Stimulated activated CD4-positive, alpha-beta T cell treated with anti-CD3 and anti-CD28 coated beads, Interleukin-15, amount 100 ng/mL, for 1 hour (primary cell): ENCODE measurements around the gene PDZD8.
"Not testable (repeated sequence)": the region's sequence is repeated elsewhere in the genome, so short reads cannot be mapped to it uniquely, and the experiment has no call there.

Experiments used
- DNase-seq, 2 donors: peaks; one replicate each; pipeline ENCODE4 v3.0.0-alpha.2; 2020; ENCODE audit warnings: low read depth in 1 of 2, low spot score in 1 of 2

The PDZD8 gene

GRCh38 chr10:117300671-117301070 lies 74.6 kb downstream of the PDZD8 start:
- no peak for DNase-seq

DNA sequence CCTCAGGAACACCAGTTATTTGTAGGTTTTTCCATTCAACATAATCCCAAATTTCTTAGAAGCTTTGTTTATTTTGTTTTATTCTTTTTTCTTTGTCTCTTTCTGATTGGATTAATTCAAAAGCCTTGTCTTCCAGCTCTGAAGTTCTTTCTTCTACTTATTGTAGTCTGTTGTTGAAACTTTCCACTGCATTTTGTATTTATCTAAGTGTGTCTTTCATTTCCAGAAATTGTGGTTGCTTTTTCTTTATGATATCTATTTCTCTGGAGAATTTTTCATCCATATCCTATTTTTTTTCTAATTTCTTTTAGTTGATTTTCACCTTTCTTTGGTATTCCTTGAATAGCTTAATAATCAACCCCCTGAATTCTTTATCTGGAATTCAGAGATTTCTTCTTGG lies 75.8 kb downstream of the PDZD8 start:
- no peak for DNase-seq

- DNase-seq, result no peak
Measured at GRCh38 chr10:117298219-117298618, 77.0 kb downstream of the PDZD8 start.

DNA sequence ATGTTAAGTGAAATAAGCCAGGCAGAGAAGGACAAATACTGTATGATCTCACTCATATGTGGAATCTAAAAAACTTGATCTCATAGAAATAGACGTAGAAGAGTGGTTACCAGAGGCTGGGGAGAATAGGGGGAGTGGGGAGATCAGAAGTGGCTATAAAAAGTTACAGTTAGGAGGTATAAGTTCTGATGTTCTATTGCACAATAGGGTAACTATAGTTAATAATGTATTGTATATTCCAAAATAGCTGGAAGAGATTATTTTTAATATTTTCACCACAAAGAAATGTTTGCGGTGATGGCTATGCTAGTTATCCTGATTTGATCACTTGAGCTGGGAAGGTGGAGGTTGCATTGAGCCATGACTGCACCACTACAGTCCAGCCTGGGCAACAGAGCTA lies 80.5 kb downstream of the PDZD8 start:
- no peak for DNase-seq

GRCh38 chr10:117294039-117294645 lies 81.1 kb downstream of the PDZD8 start:
- DNase-seq, result no peak

- DNase-seq, result not testable (repeated sequence)
Measured at GRCh38 chr10:117290872-117291271, 84.4 kb downstream of the PDZD8 start.

- no peak for DNase-seq
Measured at GRCh38 chr10:117284716-117285494, 90.3 kb downstream of the PDZD8 start.

- DNase-seq, result no peak
Measured at GRCh38 chr10:117277675-117278074, 97.6 kb downstream of the PDZD8 start.

GRCh38 chr10:117275121-117275520 lies 100.1 kb downstream of the PDZD8 start:
- no peak for DNase-seq

GRCh38 chr10:117274509-117274908 lies 100.7 kb downstream of the PDZD8 start:
- DNase-seq, result no peak

- DNase-seq, result no peak
Measured at GRCh38 chr10:117273980-117274379, 101.3 kb downstream of the PDZD8 start.

DNA sequence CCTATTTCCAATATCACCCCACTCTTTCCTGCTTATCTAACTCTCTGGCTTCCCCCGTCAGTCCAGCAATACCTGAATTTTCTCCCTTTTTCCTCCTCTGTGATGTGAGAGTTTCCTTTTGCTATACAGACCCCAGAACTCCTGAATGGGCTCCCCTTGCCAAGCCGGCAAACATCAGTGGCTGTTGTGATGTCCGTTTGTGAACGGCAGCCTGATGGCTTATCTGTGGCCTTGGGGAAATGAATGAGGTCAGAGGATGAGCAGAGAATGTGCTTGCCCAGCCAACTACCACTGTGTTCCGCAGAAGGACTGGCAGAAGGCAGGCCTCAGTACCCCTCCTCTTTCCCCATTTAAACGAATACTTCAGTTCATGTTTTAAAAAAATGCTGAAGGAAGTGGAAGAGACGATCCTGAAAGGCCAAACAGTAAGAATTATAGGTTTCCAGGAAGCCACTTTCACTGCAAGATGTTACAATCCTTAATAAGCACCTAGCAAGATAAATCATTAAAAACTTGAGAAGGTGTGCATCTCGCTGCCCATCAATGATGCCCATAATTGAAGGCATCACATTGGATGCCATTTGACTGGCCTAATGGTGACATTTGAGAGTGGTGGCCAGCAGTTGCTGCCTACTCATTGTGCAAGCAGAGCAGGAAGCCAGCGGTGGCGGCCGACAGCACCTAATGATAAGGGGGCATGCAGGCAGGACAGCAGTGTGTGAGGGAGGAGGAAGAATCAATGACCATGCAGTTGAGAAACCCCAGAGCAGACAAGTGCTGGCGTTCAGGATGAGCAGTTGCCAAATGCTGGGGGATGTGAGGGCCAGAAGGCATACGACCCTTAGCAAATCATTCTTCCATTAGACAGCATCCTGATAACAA lies 102.8 kb downstream of the PDZD8 start:
- no peak for DNase-seq

DNA sequence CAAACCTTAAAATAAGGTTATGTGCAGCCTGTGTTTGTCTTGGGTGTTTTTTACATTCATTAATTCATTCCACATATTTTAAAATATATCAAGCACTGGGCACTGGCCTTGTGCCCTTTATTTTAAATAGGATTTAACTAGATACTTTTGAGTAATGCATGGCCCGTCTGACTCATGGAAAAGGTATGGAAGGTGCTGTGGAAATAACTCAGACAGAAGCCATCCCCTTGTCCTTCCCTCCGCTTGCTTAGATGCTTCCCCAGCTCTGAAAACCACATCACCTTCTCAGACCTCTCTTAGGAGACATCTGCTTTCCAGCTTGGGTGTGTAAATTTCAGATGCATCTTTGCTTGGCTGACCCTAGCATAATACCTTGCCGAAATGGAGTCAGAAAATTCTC lies 103.8 kb downstream of the PDZD8 start:
- DNase-seq, result no peak

GRCh38 chr10:117268907-117269306 lies 106.3 kb downstream of the PDZD8 start:
- DNase-seq, result no peak

- DNase-seq, result no peak
Measured at GRCh38 chr10:117268258-117268657, 107.0 kb downstream of the PDZD8 start.

DNA sequence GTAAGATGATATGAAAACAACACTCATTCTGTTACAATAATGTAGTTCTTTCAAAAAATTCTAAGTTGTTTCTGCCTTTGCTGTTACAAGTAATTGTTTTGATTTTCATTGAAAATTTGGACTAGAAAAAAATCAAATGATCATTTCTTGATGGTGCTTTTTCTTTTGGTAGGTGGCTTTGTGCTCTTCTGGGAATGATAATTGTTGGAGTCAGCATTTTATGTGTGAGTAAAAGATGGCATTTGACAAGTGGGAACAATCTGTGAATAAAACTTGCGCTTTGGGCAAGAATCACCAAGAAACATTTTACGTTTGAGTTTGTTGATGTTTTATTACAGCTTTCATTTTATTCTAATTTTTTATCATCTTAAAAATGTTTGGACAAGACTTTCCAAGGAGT lies 108.4 kb downstream of the PDZD8 start:
- DNase-seq, result no peak

- no peak for DNase-seq
Measured at GRCh38 chr10:117266400-117266799, 108.8 kb downstream of the PDZD8 start.

DNA sequence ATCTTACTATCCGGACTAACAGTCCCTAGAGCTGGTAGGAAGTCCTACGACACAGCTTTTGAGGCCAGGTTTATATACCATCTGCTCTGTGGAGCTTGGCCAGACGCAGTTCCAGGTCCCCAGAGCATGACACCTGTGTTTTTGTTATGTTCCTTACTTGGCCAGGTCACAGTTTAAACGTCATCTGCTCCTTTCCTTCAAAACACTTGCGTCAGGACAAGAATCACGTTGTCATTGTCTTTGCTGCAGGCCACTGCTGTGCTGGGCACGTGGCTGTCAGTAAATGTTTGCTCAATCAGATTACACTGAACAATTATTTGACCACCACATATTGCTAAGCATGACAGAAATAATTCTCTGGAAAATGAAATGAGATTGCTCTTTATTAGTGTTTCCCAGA lies 110.5 kb downstream of the PDZD8 start:
- no peak for DNase-seq

DNA sequence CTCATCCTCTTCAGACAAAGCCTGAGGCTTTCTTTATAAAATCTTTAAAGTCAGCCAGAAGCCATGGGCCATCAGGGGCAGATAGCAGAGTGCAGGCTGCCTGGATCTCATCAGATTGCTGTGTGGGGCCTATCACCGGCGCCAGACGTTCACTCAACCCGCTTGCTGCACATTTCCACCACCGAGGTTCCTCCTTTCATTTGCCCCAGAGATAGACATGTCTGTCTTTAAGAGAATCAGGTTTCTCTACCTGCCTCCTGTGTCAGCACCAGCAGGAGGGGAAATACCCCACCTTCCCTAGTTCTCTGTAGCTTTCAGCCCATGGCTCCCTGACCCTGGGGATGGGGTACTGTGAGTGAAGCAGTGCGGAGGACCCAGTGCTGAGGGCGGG lies 112.3 kb downstream of the PDZD8 start:
- DNase-seq, result no peak

GRCh38 chr10:117262291-117262902 lies 112.8 kb downstream of the PDZD8 start:
- no peak for DNase-seq

DNA sequence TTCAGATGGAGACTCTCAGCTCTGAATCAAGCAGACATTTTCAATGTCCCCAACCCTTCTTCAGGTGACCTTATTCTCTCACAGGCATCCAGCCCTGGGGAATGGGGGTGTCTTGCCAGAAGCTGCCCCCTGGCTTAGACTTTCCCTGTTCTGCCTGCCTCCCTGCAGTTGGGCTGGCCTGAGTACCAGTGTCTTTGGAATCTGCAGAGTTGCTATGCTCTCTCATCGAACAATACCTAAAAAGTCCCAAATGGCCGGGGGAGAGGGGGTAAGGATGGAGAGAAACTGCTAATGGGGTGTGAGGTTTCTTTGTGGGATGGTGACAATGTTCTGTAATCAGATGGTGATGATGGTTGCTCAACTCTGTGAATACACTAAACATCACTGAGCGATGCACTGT lies 113.7 kb downstream of the PDZD8 start:
- no peak for DNase-seq

GRCh38 chr10:117260084-117260483 lies 115.2 kb downstream of the PDZD8 start:
- DNase-seq, result no peak
